ENCODE data around the gene ATP6V0B.

The ATP6V0B gene

DNA sequence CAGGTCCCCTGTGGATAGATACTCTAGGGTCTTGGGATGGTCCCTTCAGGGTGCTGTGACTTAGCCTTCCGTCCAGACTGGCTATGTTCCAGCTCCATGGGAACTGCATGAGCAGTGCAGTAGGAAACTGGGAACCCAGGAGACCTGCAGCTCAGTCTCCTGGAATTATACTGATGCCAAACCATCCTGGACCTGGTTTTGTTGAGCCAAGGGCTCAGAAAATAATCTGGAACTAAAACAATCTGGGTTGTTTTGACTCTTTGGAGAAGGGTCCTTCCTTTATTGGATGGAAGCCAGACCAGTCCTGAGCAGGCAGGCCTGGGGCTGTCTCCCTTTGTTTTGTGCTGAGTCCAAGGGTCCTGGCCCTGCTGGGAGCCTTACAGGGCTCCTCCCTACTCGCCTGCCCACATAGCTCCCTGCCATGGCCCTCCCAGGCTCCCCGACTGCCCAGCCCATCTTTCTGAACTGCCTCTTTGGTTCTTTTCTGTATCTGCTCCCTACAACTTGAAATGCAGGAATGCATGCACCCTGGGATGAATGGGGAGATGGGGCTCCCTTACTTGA, 26.8 kb upstream of the ATP6V0B start:
- Histone ChIP-seq H3K4me3 (ENCODE audit: low read depth in 1 of 2, low read length in 2 of 2) (peak overlapping the region in 1 of 2 donors; percentile 95), H3K27ac (ENCODE audit: low read depth, low read length) (peak overlapping the region; percentile 95), H3K4me1 (ENCODE audit: insufficient read depth, low read length) (peaks cover 23% of the 10 kb centered on the region)

DNA sequence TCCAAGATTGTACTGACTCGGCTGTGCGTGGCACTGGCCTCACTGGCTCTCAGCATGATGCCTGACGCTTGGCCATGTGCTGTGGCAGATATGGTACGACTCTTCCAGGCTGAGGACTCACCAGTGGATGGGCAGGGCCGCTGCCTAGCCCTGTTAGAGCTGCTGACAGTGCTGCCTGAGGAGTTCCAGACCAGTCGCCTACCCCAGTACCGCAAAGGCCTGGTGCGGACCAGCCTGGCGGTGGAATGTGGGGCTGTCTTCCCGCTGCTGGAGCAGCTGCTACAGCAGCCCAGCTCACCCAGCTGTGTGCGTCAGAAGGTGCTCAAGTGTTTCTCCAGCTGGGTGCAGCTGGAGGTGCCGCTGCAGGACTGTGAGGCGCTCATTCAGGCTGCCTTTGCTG, 25.1 kb upstream of the ATP6V0B start:
- no peaks in the 10 kb centered on the region for H3K9me3 ChIP-seq (ENCODE audit: low read length)
- H3K9ac ChIP-seq (ENCODE audit: low read length), result no peak overlapping the region
- peaks cover 20% of the 10 kb centered on the region for H3K4me1 ChIP-seq (ENCODE audit: insufficient read depth, low read length)
- H3K4me3 ChIP-seq (ENCODE audit: low read depth in 1 of 2, low read length in 2 of 2), result no peak overlapping the region
- no peaks in the 10 kb centered on the region for H3K27me3 ChIP-seq (ENCODE audit: control insufficient read depth in 1 of 2, insufficient read depth in 2 of 2, low read length in 2 of 2)
- no peak overlapping the region for H3K27ac ChIP-seq (ENCODE audit: low read depth, low read length)
- H3K36me3 ChIP-seq (ENCODE audit: insufficient read depth, low read length), result peaks cover 7% of the 10 kb centered on the region

More for the DNA sequence above, 26.8 kb upstream of the ATP6V0B start:
- no peaks in the 10 kb centered on the region for H3K27me3 ChIP-seq (ENCODE audit: control insufficient read depth in 1 of 2, insufficient read depth in 2 of 2, low read length in 2 of 2)
- peaks cover 7% of the 10 kb centered on the region for H3K36me3 ChIP-seq (ENCODE audit: insufficient read depth, low read length)
- no peak overlapping the region for H3K9ac ChIP-seq (ENCODE audit: low read length)
- no peaks in the 10 kb centered on the region for H3K9me3 ChIP-seq (ENCODE audit: low read length)

DNA sequence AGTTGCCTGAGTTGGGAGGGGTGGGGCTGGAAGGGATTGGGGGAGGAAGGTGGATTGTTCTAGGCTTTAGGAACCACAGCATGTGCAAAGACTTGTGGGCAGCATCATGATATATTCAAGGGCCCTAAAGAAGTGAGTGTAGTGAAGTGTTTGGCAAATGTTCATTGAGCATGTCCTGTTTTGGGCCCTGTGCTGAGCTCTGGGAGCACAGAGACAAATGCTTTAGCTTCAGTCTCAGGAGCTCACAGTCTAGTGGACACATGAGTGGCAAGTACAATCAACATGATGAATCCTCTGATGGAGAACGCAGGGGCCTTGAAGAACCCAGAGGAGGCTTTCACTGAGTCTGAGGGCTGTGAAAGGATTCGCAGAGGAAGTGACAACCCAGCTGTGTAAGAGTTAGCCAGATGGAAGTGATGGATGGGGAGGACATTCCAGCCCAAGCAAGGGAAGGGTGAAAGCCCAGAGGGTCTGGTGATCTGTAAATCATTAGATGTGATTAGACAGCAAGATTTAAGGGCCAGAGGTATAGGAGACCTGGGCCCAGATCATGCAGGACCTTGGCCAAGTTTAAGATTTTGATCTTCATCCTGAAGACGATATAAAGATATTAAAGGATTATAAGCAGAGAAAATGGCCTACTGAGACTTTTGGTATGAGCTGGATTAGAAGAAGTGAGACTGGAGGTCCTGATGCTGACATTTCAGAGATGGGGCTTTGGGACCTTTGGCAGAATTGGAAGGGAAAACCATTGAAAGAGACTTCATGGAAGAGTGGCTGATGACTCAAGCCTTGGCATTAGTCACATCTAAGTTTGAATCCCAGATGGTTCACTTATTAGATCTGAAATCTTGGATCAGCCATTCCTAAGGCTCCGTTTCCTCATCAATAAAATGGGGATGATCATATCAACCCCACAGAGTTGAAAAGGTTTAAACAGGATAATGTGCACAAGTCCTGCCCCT, 23.5 kb upstream of the ATP6V0B start:
- H3K9me3 ChIP-seq (ENCODE audit: low read length), result no peaks in the 10 kb centered on the region
- peaks cover 7% of the 10 kb centered on the region for H3K36me3 ChIP-seq (ENCODE audit: insufficient read depth, low read length)
- no peak overlapping the region for H3K4me3 ChIP-seq (ENCODE audit: low read depth in 1 of 2, low read length in 2 of 2)
- H3K27ac ChIP-seq (ENCODE audit: low read depth, low read length), result no peak overlapping the region
- peaks cover 16% of the 10 kb centered on the region for H3K4me1 ChIP-seq (ENCODE audit: insufficient read depth, low read length)
- H3K9ac ChIP-seq (ENCODE audit: low read length), result no peak overlapping the region
- H3K27me3 ChIP-seq (ENCODE audit: control insufficient read depth in 1 of 2, insufficient read depth in 2 of 2, low read length in 2 of 2), result no peaks in the 10 kb centered on the region

DNA sequence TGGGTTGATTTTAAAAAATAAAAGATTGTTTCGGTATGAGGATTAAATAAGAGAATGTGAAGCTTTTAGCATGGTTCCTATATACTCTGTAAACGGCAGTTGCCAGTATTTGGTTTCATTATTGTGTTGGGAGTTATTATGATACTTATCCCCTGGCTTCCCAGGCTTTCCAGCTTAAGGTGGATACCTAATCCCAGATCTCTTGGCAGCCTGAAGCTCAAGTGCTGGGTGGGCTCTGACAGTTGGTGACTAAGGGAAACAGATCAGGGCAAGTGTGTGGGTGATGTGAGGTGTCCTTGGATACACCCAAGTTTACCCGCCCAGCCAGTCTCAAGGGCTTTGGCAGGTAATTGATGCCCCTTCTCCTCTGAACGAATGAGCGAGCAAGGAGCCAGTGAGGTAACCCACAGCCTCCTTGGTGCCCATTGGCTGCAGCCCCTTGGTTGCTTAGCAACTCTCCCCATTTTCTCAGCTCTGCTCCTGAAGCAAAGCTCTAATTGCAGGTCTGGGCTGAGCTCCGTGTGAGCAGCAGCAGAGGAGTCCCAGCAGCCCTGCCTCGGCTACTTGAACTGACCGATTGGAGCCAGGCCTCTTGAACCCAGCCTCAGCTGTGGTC, 21.9 kb upstream of the ATP6V0B start:
- no peak overlapping the region for H3K9ac ChIP-seq (ENCODE audit: low read length)
- no peaks in the 10 kb centered on the region for H3K9me3 ChIP-seq (ENCODE audit: low read length)
- H3K36me3 ChIP-seq (ENCODE audit: insufficient read depth, low read length), result peaks cover 23% of the 10 kb centered on the region
- H3K27me3 ChIP-seq (ENCODE audit: control insufficient read depth in 1 of 2, insufficient read depth in 2 of 2, low read length in 2 of 2), result no peaks in the 10 kb centered on the region
- no peak overlapping the region for H3K4me3 ChIP-seq (ENCODE audit: low read depth in 1 of 2, low read length in 2 of 2)
- peaks cover 11% of the 10 kb centered on the region for H3K4me1 ChIP-seq (ENCODE audit: insufficient read depth, low read length)
- no peak overlapping the region for H3K27ac ChIP-seq (ENCODE audit: low read depth, low read length)

DNA sequence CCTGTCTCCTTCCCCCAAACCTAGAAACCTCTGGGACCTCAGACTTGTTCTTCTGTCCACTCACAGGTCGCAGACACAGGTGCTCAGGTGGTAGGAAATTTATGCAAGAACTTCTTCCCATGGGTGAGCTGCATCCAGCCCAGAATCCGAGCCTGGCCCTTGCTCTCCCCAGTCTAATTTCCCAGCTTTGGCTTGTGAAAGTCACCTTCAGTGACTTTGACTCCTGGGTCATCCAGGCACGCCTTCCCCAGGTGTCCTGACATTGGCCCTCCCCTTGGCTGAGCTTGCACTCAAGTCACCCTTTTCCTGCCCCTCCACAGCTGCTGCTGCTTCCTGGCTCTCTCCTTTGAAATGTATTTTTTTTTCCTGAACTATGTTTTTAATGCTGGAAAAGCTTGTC, 21.4 kb upstream of the ATP6V0B start:
- peaks cover 5% of the 10 kb centered on the region for H3K4me1 ChIP-seq (ENCODE audit: insufficient read depth, low read length)
- H3K27ac ChIP-seq (ENCODE audit: low read depth, low read length), result no peak overlapping the region
- H3K9me3 ChIP-seq (ENCODE audit: low read length), result no peaks in the 10 kb centered on the region
- peaks cover 28% of the 10 kb centered on the region for H3K36me3 ChIP-seq (ENCODE audit: insufficient read depth, low read length)
- H3K27me3 ChIP-seq (ENCODE audit: control insufficient read depth in 1 of 2, insufficient read depth in 2 of 2, low read length in 2 of 2), result no peaks in the 10 kb centered on the region
- H3K4me3 ChIP-seq (ENCODE audit: low read depth in 1 of 2, low read length in 2 of 2), result no peak overlapping the region
- no peak overlapping the region for H3K9ac ChIP-seq (ENCODE audit: low read length)

DNA sequence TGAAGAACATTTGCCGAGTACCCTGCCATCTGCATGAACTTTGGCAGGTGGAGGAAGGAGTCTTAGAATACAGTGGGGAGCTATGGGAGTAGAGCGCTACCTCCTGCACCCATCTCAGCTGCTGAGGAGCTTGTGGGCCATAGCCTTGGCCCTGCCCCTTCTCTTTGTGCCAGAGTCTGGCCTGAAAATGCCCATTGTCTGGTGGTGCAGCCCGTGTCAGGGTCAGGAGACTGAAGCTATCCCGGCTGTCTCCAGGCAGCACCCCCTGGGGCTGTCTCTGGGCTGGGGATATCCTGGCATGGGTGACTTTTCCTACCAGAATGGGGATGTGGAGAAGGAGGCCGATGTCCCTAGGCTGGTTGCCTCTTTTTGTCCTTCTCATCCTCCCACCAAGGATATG, 20.7 kb upstream of the ATP6V0B start:
- Histone ChIP-seq H3K4me1 (ENCODE audit: insufficient read depth, low read length) (no peaks in the 10 kb centered on the region), H3K9me3 (ENCODE audit: low read length) (no peaks in the 10 kb centered on the region), H3K4me3 (ENCODE audit: low read depth in 1 of 2, low read length in 2 of 2) (no peak overlapping the region), H3K9ac (ENCODE audit: low read length) (no peak overlapping the region), H3K36me3 (ENCODE audit: insufficient read depth, low read length) (peaks cover 35% of the 10 kb centered on the region), H3K27me3 (ENCODE audit: control insufficient read depth in 1 of 2, insufficient read depth in 2 of 2, low read length in 2 of 2) (no peaks in the 10 kb centered on the region), H3K27ac (ENCODE audit: low read depth, low read length) (no peak overlapping the region)

DNA sequence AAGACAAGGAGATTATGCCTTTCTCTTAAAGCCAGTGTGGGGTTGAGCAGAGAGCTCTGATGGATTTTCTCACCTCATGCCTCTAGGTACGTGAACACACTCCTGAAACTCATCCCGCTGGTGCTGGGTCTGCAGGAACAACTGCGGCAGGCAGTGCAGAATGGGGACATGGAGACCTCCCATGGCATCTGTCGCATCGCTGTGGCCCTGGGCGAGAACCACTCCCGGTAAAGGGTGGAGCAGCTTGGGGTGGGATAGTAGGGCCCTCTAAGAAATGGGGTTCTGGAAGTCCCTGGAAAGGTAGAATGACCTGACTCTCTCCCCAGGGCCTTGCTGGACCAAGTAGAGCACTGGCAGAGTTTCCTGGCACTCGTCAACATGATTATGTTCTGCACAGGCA, 18.5 kb upstream of the ATP6V0B start:
- H3K9me3 ChIP-seq (ENCODE audit: low read length), result no peaks in the 10 kb centered on the region
- H3K4me1 ChIP-seq (ENCODE audit: insufficient read depth, low read length), result no peaks in the 10 kb centered on the region
- no peaks in the 10 kb centered on the region for H3K27me3 ChIP-seq (ENCODE audit: control insufficient read depth in 1 of 2, insufficient read depth in 2 of 2, low read length in 2 of 2)
- no peak overlapping the region for H3K9ac ChIP-seq (ENCODE audit: low read length)
- H3K36me3 ChIP-seq (ENCODE audit: insufficient read depth, low read length), result peaks cover 50% of the 10 kb centered on the region
- H3K27ac ChIP-seq (ENCODE audit: low read depth, low read length), result no peak overlapping the region
- H3K4me3 ChIP-seq (ENCODE audit: low read depth in 1 of 2, low read length in 2 of 2), result no peak overlapping the region

DNA sequence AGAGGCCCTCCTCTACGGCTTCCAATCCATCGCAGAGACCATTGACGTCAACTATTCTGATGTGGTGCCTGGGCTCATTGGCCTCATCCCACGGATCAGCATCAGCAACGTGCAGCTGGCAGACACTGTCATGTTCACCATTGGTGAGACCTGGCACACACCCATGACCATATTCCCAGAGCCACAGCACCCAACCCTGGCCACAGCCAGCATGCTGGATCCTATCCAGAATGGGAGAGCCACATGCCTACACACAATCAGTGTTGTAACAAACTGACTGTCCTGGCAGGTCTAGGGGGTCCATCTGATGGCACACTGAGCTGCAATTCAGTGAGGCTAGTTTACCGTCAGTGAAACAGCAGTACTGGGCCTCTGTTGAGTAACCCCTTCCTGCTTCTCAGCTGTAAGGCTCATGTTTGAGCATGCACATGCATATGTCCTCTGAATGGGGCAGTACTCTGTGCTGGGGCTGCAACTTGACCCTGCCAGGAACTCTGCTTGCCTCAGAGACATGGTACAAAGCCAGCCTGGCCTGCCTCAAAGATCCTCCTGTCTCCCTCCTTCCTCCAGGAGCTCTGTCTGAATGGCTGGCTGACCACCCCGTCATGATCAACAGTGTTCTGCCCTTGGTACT, 17.2 kb upstream of the ATP6V0B start:
- H3K27ac ChIP-seq (ENCODE audit: low read depth, low read length), result no peak overlapping the region
- H3K9me3 ChIP-seq (ENCODE audit: low read length), result no peaks in the 10 kb centered on the region
- no peaks in the 10 kb centered on the region for H3K4me1 ChIP-seq (ENCODE audit: insufficient read depth, low read length)
- no peaks in the 10 kb centered on the region for H3K27me3 ChIP-seq (ENCODE audit: control insufficient read depth in 1 of 2, insufficient read depth in 2 of 2, low read length in 2 of 2)
- no peak overlapping the region for H3K4me3 ChIP-seq (ENCODE audit: low read depth in 1 of 2, low read length in 2 of 2)
- H3K9ac ChIP-seq (ENCODE audit: low read length), result no peak overlapping the region
- H3K36me3 ChIP-seq (ENCODE audit: insufficient read depth, low read length), result peaks cover 60% of the 10 kb centered on the region

DNA sequence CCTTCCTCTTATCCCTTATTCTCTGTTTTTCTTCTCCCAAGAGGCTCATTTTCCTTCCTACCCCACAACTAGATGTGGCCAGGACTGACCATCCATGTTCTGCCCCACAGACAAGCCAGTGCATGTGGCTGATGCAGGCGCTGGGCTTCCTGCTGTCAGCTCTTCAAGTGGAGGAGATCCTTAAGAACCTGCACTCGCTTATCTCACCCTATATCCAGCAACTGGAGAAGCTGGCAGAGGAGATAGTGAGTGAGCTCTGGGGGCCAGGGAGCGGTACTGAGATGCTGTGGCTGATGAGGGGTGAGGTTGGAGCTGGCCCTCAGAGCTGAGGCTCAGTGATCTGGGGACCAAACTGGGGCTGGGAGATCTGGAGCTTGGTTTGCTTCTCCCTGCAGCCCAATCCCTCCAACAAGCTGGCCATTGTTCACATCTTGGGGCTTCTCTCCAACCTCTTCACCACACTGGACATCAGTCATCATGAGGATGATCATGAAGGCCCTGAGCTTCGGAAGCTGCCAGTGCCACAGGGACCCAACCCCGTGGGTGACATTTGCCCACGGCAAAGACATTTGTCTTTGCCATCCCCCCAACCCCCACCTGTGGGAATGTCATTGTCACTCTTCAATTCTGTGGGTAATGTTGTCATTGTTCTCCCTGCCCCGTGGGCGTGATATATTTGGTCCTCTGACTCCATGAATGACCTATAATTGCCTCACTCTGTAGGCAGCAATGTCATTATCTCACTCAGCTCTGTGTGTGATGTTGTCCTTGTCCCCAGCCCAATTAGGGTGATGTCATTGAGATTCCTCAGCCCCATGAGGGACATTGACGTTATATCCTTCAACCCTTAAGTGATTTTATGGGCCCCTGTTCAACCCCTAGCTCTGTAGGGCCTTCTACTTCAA, 16.2 kb upstream of the ATP6V0B start:
- peaks cover 71% of the 10 kb centered on the region for H3K36me3 ChIP-seq (ENCODE audit: insufficient read depth, low read length)
- no peaks in the 10 kb centered on the region for H3K9me3 ChIP-seq (ENCODE audit: low read length)
- no peak overlapping the region for H3K9ac ChIP-seq (ENCODE audit: low read length)
- H3K27ac ChIP-seq (ENCODE audit: low read depth, low read length), result no peak overlapping the region
- no peak overlapping the region for H3K4me3 ChIP-seq (ENCODE audit: low read depth in 1 of 2, low read length in 2 of 2)
- H3K27me3 ChIP-seq (ENCODE audit: control insufficient read depth in 1 of 2, insufficient read depth in 2 of 2, low read length in 2 of 2), result no peaks in the 10 kb centered on the region
- H3K4me1 ChIP-seq (ENCODE audit: insufficient read depth, low read length), result no peaks in the 10 kb centered on the region

DNA sequence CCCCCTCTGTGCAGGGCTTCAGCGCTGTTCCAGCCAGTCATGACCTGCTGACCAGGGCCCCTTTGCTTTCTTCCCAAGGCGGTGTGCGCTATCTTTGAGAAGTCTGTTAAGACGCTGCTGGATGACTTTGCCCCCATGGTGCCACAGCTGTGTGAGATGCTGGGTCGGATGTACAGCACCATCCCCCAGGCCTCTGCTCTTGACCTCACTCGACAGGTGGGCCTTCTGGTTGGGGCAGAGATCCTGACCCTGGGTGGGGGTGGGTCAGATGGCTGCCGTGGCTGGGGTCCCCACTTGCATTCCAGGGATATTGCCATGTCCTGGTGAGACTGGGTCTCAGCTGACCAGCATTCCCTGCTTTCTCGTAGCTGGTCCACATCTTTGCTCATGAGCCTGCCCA, 14.0 kb upstream of the ATP6V0B start:
- H3K9me3 ChIP-seq (ENCODE audit: low read length), result no peaks in the 10 kb centered on the region
- no peak overlapping the region for H3K9ac ChIP-seq (ENCODE audit: low read length)
- H3K27me3 ChIP-seq (ENCODE audit: control insufficient read depth in 1 of 2, insufficient read depth in 2 of 2, low read length in 2 of 2), result no peaks in the 10 kb centered on the region
- no peak overlapping the region for H3K4me3 ChIP-seq (ENCODE audit: low read depth in 1 of 2, low read length in 2 of 2)
- H3K4me1 ChIP-seq (ENCODE audit: insufficient read depth, low read length), result no peaks in the 10 kb centered on the region
- no peak overlapping the region for H3K27ac ChIP-seq (ENCODE audit: low read depth, low read length)
- H3K36me3 ChIP-seq (ENCODE audit: insufficient read depth, low read length), result peaks cover 80% of the 10 kb centered on the region
